Erythroblast (primary cell): ENCODE data around the gene RNPC3.

Experiments
- GATA1 ChIP-seq: IDR thresholded peaks from 2 replicates; pipeline ENCODE4 v1.6.1; 2011; ENCODE audit warnings: low read depth, mild to moderate bottlenecking, control low read depth, low read length, moderate library complexity
- POLR2A ChIP-seq: IDR thresholded peaks from 2 replicates; pipeline ENCODE4 v1.6.1; 2011; ENCODE audit warnings: mild to moderate bottlenecking, low read length

DNA sequence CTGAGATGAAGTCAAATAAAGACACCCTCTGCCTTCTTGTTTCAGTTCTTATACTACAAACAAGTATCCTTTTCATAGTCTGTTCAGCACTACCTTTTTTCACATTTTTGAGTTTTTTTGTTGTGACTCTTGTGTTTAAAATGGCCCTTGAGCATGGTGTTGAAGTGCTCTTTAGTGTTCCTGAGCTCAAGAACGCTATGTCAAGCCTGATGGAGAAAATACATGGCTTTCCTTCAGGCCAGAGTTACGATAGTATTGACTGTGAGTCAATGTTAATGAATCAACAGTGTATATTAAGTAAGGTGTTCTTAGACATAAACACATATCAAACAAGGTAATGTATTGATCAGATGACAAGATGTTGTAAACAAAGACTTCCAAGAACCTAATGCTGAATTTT lies 12.7 kb downstream of the RNPC3 start:
- no peak for TF ChIP-seq POLR2A
- TF ChIP-seq GATA1, result no peak
